BE2C (cell line): ENCODE measurements around the gene NR1H3.

Experiments
- DNase-seq: peaks from one replicate; pipeline ENCODE4 v3.0.0-alpha.2; 2020
- H3K27me3 ChIP-seq: fragments of 250-450 bp; sonication (Bioruptor Pico); 2 replicates; pipeline ENCODE4 v1.5.1; 2020; ENCODE audit warnings: mild to moderate bottlenecking
- H3K36me3 ChIP-seq: fragments of 250-450 bp; sonication (Bioruptor Pico); 2 replicates; pipeline ENCODE4 v1.5.1; 2020; ENCODE audit warnings: mild to moderate bottlenecking
- H3K4me1 ChIP-seq: fragments of 250-450 bp; sonication (Bioruptor Pico); 2 replicates; pipeline ENCODE4 v1.5.1; 2020
- H3K4me3 ChIP-seq: 2 replicates; pipeline ENCODE4 v1.5.1; 2011; ENCODE audit warnings: low read depth, low read length
- H3K9me3 ChIP-seq: fragments of 250-450 bp; sonication (Bioruptor Pico); 2 replicates; pipeline ENCODE4 v1.5.1; 2020
- TF ChIP-seq, protein P1 (sequence below): IDR thresholded peaks from 2 replicates; pipeline ENCODE4 v1.5.1; 2012; ENCODE audit warnings: mild to moderate bottlenecking, low read depth, low read length

The NR1H3 gene

DNA sequence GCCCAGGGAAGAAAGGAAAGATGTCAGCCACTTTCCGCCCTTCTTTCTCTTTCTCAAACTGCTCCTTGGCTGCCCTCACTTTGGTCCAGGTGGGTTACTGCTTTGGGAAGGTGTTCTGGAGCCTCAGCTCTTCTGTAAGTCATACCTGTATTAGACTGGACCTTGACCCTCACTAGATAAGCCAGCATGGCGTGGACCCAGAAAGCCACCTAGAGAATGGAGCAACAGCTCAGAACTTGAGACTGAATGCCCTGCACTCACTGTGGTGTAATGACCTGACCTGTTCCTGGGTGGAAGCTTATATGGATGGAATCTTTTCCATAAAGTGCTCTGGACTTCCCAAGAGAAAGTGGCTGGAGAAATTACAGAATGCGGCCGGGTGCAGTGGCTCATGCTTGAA lies 24.7 kb upstream of the NR1H3 start:
- Histone ChIP-seq H3K36me3 (no peaks in the 10 kb centered on the region), H3K27me3 (no peaks in the 10 kb centered on the region)
- TF ChIP-seq, protein P1, sequence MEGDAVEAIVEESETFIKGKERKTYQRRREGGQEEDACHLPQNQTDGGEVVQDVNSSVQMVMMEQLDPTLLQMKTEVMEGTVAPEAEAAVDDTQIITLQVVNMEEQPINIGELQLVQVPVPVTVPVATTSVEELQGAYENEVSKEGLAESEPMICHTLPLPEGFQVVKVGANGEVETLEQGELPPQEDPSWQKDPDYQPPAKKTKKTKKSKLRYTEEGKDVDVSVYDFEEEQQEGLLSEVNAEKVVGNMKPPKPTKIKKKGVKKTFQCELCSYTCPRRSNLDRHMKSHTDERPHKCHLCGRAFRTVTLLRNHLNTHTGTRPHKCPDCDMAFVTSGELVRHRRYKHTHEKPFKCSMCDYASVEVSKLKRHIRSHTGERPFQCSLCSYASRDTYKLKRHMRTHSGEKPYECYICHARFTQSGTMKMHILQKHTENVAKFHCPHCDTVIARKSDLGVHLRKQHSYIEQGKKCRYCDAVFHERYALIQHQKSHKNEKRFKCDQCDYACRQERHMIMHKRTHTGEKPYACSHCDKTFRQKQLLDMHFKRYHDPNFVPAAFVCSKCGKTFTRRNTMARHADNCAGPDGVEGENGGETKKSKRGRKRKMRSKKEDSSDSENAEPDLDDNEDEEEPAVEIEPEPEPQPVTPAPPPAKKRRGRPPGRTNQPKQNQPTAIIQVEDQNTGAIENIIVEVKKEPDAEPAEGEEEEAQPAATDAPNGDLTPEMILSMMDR, result no peak

DNA sequence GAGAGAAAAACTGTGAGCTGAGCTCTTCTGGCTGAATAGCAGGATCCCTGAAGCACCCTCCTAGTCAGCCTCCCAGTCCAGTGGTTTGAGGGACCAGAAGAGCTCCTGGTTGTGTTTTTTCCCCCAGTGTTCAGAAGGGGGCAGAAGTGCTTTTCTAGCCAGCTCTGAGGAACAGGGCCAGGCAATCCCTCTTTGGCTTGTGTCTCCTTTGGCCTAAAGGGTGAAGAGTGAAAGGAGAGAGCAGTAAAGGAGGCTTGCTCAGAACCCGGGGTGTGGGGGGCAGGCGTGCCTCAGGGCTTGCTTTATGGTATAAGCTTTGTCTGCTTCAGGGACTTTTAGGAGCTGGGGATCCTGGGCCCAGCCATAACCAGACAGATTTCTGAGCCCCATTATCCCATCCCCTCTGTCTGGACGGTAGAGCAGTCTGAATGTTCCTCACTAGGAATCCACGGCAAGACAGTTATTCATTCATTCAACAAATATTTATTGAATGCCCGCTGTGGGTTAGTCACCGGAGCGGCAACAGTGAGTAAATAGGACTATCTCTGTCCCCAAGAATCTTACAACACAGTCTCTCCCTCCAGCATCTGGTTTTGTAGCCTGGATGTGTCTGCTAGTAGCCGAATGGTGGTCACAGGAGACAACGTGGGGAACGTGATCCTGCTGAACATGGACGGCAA lies 23.7 kb upstream of the NR1H3 start:
- peak; percentile 29 for DNase-seq
- Histone ChIP-seq H3K4me1 (no peaks in the 10 kb centered on the region; the same call in 1 of the 2 replicates), H3K27me3 (no peaks in the 10 kb centered on the region), H3K9me3 (no peaks in the 10 kb centered on the region), H3K4me3 (peak overlapping the region; percentile 45), H3K36me3 (no peaks in the 10 kb centered on the region)
- TF ChIP-seq, protein P1, result peak; percentile 41

More for the DNA sequence above, 24.7 kb upstream of the NR1H3 start:
- Histone ChIP-seq H3K4me3 (no peak overlapping the region), H3K9me3 (no peaks in the 10 kb centered on the region), H3K4me1 (no peaks in the 10 kb centered on the region; the same call in 1 of the 2 replicates)
- no peak for DNase-seq

DNA sequence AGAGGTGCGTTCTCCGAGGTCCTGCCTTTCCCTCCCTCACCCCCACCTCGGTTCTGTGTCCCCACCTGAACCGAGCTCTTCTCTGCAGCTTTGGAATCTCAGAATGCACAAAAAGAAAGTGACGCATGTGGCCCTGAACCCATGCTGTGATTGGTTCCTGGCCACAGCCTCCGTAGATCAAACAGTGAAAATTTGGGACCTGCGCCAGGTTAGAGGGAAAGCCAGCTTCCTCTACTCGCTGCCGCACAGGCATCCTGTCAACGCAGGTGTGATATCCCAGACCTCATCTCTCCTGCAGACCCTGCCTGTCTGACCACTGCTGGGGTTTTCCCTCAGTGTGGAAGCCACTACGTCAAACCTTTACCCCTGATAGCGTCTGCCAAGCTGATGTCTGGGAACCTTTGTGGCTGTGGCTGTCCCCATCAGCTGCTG lies 23.1 kb upstream of the NR1H3 start:
- TF ChIP-seq, protein P1, result no peak
- H3K4me3 ChIP-seq, result peak overlapping the region; percentile 45
- DNase-seq, result peak; percentile 39
- no peaks in the 10 kb centered on the region for H3K36me3 ChIP-seq
- no peaks in the 10 kb centered on the region for H3K9me3 ChIP-seq
- H3K4me1 ChIP-seq, result no peaks in the 10 kb centered on the region; the same call in 1 of the 2 replicates
- no peaks in the 10 kb centered on the region for H3K27me3 ChIP-seq

DNA sequence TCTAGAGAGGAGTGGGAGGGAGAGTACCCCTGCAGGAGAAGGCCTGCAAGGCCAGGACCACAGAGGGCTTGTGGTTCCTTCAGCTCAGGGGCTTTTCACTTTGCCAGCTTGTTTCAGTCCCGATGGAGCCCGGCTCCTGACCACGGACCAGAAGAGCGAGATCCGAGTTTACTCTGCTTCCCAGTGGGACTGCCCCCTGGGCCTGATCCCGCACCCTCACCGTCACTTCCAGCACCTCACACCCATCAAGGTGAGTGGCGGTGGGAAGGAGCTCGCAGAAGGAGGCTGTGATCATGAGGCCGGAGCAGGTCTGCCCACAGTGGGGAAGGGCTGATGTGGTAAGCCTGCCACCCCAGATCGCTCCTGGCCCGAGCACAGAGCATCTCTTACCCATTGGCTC lies 22.6 kb upstream of the NR1H3 start:
- peaks cover 3% of the 10 kb centered on the region; the same call in 1 of the 2 replicates for H3K36me3 ChIP-seq
- H3K4me3 ChIP-seq, result no peak overlapping the region; the same call in 1 of the 2 replicates
- H3K9me3 ChIP-seq, result no peaks in the 10 kb centered on the region
- H3K4me1 ChIP-seq, result no peaks in the 10 kb centered on the region; the same call in 1 of the 2 replicates
- TF ChIP-seq, protein P1, result no peak
- DNase-seq, result no peak
- H3K27me3 ChIP-seq, result no peaks in the 10 kb centered on the region

DNA sequence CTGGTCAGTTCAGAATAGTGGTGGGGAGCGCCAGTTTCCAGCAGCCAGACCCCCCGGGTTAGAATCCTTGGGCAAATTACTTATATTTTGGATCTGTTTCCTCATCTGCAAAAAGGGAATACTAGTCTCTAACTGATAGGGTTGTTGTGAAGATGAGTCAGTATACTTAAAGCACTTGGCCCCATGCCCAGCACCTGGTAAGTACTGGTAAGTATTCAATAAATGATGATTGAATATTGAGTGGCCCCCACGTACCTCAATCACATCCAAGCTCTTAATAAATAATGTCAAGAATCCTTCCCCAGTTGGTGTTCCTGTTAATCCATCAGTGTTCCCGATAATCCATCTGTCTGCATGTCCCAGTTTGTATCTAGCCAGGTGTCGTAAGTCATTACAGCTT lies 21.3 kb upstream of the NR1H3 start:
- Histone ChIP-seq H3K36me3 (peaks cover 3% of the 10 kb centered on the region; the same call in 1 of the 2 replicates), H3K27me3 (no peaks in the 10 kb centered on the region), H3K4me1 (no peaks in the 10 kb centered on the region; the same call in 1 of the 2 replicates), H3K4me3 (no peak overlapping the region), H3K9me3 (no peaks in the 10 kb centered on the region)
- TF ChIP-seq, protein P1, result no peak
- DNase-seq, result no peak

DNA sequence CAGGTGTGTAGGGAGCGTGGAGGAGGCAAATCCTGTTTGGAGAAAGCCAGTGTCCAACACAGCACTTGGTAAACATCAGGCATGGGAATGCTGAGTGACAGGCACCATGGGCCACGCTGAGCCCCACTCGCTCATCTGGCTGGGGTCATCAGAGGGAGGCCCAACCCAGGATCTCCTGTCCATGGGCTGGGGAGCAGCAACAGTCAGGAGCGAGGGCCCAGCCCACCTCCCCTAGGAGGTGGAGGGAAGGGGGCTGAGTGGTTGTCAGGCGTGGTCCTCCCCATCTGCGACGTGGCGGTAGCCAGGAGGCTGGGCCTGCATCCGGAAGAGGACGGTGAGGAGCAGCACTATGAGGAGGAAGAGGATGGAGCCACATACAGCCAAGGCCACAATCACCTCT lies 17.9 kb upstream of the NR1H3 start:
- no peaks in the 10 kb centered on the region for H3K4me1 ChIP-seq
- H3K9me3 ChIP-seq, result no peaks in the 10 kb centered on the region
- peaks cover 3% of the 10 kb centered on the region for H3K36me3 ChIP-seq
- H3K4me3 ChIP-seq, result no peak overlapping the region
- no peaks in the 10 kb centered on the region for H3K27me3 ChIP-seq
- TF ChIP-seq, protein P1, result no peak
- DNase-seq, result no peak
